ENCODE data around the gene ZBTB20. TPM values are rescaled to one million over a fixed set of nuclear protein-coding genes. Genes with fewer than 3 reads are reported as not detected.
A peak's percentile ranks its signal among the peaks of the same experiment; 100 is the strongest.

The ZBTB20 gene
- total RNA-seq, 2 experiments from 2014 or later = 5.2 to 6.4 TPM

GRCh38 chr3:114627770-114628169 lies 519.3 kb downstream of the ZBTB20 start:
- no peak overlapping the region for H3K4me3 Mint-ChIP-seq
- no peak overlapping the region for H3K27ac Mint-ChIP-seq
- H3K27me3 Mint-ChIP-seq = no peaks in the 10 kb centered on the region
- ChIA-PET POLR2A (no interaction called here), CTCF (no interaction called here)
- no peaks in the 10 kb centered on the region for H3K9me3 Mint-ChIP-seq (ENCODE audit: low read depth)
- intact Hi-C loops (cut with DNase I, micrococcal nuclease) = no loop called here
- H3K4me1 Mint-ChIP-seq = peaks cover 30% of the 10 kb centered on the region
- DNase-seq = no peak
- H3K36me3 Mint-ChIP-seq (ENCODE audit: low read depth) = peaks cover 9% of the 10 kb centered on the region
- ATAC-seq = no peak

GRCh38 chr3:114626751-114627150 lies 520.3 kb downstream of the ZBTB20 start:
- Mint-ChIP-seq H3K9me3 (ENCODE audit: low read depth) (no peaks in the 10 kb centered on the region), H3K27ac (no peak overlapping the region), H3K36me3 (ENCODE audit: low read depth) (peaks cover 9% of the 10 kb centered on the region), H3K27me3 (no peaks in the 10 kb centered on the region), H3K4me3 (no peak overlapping the region), H3K4me1 (peaks cover 24% of the 10 kb centered on the region)
- POLR2A ChIA-PET = no interaction called here
- CTCF ChIA-PET = no interaction called here
- DNase-seq = no peak
- intact Hi-C loops (cut with DNase I, micrococcal nuclease) = no loop called here
- no peak for ATAC-seq

GRCh38 chr3:114624571-114625181 lies 522.4 kb downstream of the ZBTB20 start:
- Mint-ChIP-seq H3K4me1 (peaks cover 24% of the 10 kb centered on the region), H3K9me3 (ENCODE audit: low read depth) (no peaks in the 10 kb centered on the region), H3K4me3 (no peak overlapping the region), H3K27ac (peak overlapping the region; percentile 59), H3K27me3 (no peaks in the 10 kb centered on the region), H3K36me3 (ENCODE audit: low read depth) (peaks cover 9% of the 10 kb centered on the region)
- CTCF ChIA-PET = interaction anchor here (1.2 kb wide), 1 partner anchor 48 kb away, joined by 3 read pairs; no protein-coding TSS in a partner anchor
- intact Hi-C loops (cut with DNase I, micrococcal nuclease) = no loop called here
- POLR2A ChIA-PET = interaction anchor here (0.6 kb wide), 1 partner anchor 246 kb away, joined by 3 read pairs; no protein-coding TSS in a partner anchor
- peak; percentile 13 for DNase-seq
- peak; percentile 51 for ATAC-seq

- intact Hi-C loops (cut with DNase I, micrococcal nuclease) = no loop called here
- Mint-ChIP-seq H3K36me3 (ENCODE audit: low read depth) (peaks cover 9% of the 10 kb centered on the region), H3K27me3 (no peaks in the 10 kb centered on the region), H3K27ac (no peak overlapping the region), H3K9me3 (ENCODE audit: low read depth) (no peaks in the 10 kb centered on the region), H3K4me1 (peaks cover 24% of the 10 kb centered on the region), H3K4me3 (no peak overlapping the region)
- ChIA-PET POLR2A (interaction anchor here (0.6 kb wide), 1 partner anchor 71 kb away, joined by 3 read pairs; no protein-coding TSS in a partner anchor), CTCF (no interaction called here)
- DNase-seq (no peak), ATAC-seq (no peak)
Observed at GRCh38 chr3:114624047-114624445, 523.0 kb downstream of the ZBTB20 start.

- Mint-ChIP-seq H3K36me3 (ENCODE audit: low read depth) (peaks cover 9% of the 10 kb centered on the region), H3K4me3 (no peak overlapping the region), H3K9me3 (ENCODE audit: low read depth) (no peaks in the 10 kb centered on the region), H3K4me1 (peaks cover 24% of the 10 kb centered on the region), H3K27ac (no peak overlapping the region), H3K27me3 (no peaks in the 10 kb centered on the region)
- intact Hi-C loops (cut with DNase I, micrococcal nuclease) = no loop called here
- ATAC-seq (no peak), DNase-seq (peak; percentile 7)
- CTCF ChIA-PET = no interaction called here
- POLR2A ChIA-PET = interaction anchor here (0.6 kb wide), 1 partner anchor 71 kb away, joined by 3 read pairs; no protein-coding TSS in a partner anchor
Observed at GRCh38 chr3:114623420-114624046, 523.6 kb downstream of the ZBTB20 start.

- Mint-ChIP-seq H3K27me3 (no peaks in the 10 kb centered on the region), H3K4me1 (peaks cover 24% of the 10 kb centered on the region), H3K27ac (no peak overlapping the region), H3K4me3 (no peak overlapping the region), H3K9me3 (ENCODE audit: low read depth) (no peaks in the 10 kb centered on the region), H3K36me3 (ENCODE audit: low read depth) (peaks cover 9% of the 10 kb centered on the region)
- DNase-seq (no peak), ATAC-seq (no peak)
- POLR2A ChIA-PET = no interaction called here
- CTCF ChIA-PET = interaction anchor here (0.6 kb wide), 2 partner anchors 17 to 137 kb away, joined by 3 read pairs; no protein-coding TSS in a partner anchor
- intact Hi-C loops (cut with DNase I, micrococcal nuclease) = no loop called here
Observed at GRCh38 chr3:114622001-114622400, 525.1 kb downstream of the ZBTB20 start.

GRCh38 chr3:114619771-114620170 lies 527.3 kb downstream of the ZBTB20 start:
- ChIA-PET CTCF (no interaction called here), POLR2A (no interaction called here)
- H3K4me3 Mint-ChIP-seq = no peak overlapping the region
- no peak overlapping the region for H3K27ac Mint-ChIP-seq
- ATAC-seq (no peak), DNase-seq (no peak)
- no peaks in the 10 kb centered on the region for H3K27me3 Mint-ChIP-seq
- H3K36me3 Mint-ChIP-seq (ENCODE audit: low read depth) = peaks cover 6% of the 10 kb centered on the region
- H3K9me3 Mint-ChIP-seq (ENCODE audit: low read depth) = no peaks in the 10 kb centered on the region
- peaks cover 20% of the 10 kb centered on the region for H3K4me1 Mint-ChIP-seq
- intact Hi-C loops (cut with DNase I, micrococcal nuclease) = no loop called here

- H3K4me1 Mint-ChIP-seq = no peaks in the 10 kb centered on the region
- no peak overlapping the region for H3K27ac Mint-ChIP-seq
- intact Hi-C loops (cut with DNase I, micrococcal nuclease) = no loop called here
- ChIA-PET POLR2A (no interaction called here), CTCF (no interaction called here)
- no peaks in the 10 kb centered on the region for H3K9me3 Mint-ChIP-seq (ENCODE audit: low read depth)
- H3K36me3 Mint-ChIP-seq (ENCODE audit: low read depth) = no peaks in the 10 kb centered on the region
- H3K27me3 Mint-ChIP-seq = no peaks in the 10 kb centered on the region
- no peak for ATAC-seq
- no peak overlapping the region for H3K4me3 Mint-ChIP-seq
- DNase-seq = no peak
Observed at GRCh38 chr3:114615523-114616085, 531.5 kb downstream of the ZBTB20 start.

GRCh38 chr3:114609973-114610630 lies 537.0 kb downstream of the ZBTB20 start:
- ChIA-PET POLR2A (no interaction called here), CTCF (interaction anchor here (0.6 kb wide), 1 partner anchor 66 kb away, joined by 4 read pairs; no protein-coding TSS in a partner anchor)
- Mint-ChIP-seq H3K4me1 (no peaks in the 10 kb centered on the region), H3K27me3 (no peaks in the 10 kb centered on the region), H3K27ac (no peak overlapping the region), H3K36me3 (ENCODE audit: low read depth) (no peaks in the 10 kb centered on the region), H3K9me3 (ENCODE audit: low read depth) (no peaks in the 10 kb centered on the region), H3K4me3 (no peak overlapping the region)
- intact Hi-C loops (cut with DNase I, micrococcal nuclease) = no loop called here
- DNase-seq (no peak), ATAC-seq (no peak)

GRCh38 chr3:114608293-114608692 lies 538.8 kb downstream of the ZBTB20 start:
- DNase-seq (no peak), ATAC-seq (no peak)
- no peaks in the 10 kb centered on the region for H3K9me3 Mint-ChIP-seq (ENCODE audit: low read depth)
- no peaks in the 10 kb centered on the region for H3K27me3 Mint-ChIP-seq
- H3K4me1 Mint-ChIP-seq = no peaks in the 10 kb centered on the region
- no peak overlapping the region for H3K4me3 Mint-ChIP-seq
- no peak overlapping the region for H3K27ac Mint-ChIP-seq
- POLR2A ChIA-PET = no interaction called here
- intact Hi-C loops (cut with DNase I, micrococcal nuclease) = no loop called here
- CTCF ChIA-PET = no interaction called here
- H3K36me3 Mint-ChIP-seq (ENCODE audit: low read depth) = no peaks in the 10 kb centered on the region

- DNase-seq (no peak), ATAC-seq (no peak)
- Mint-ChIP-seq H3K27ac (no peak overlapping the region), H3K9me3 (ENCODE audit: low read depth) (no peaks in the 10 kb centered on the region), H3K4me3 (no peak overlapping the region), H3K27me3 (no peaks in the 10 kb centered on the region), H3K4me1 (no peaks in the 10 kb centered on the region), H3K36me3 (ENCODE audit: low read depth) (no peaks in the 10 kb centered on the region)
- CTCF ChIA-PET = interaction anchor here (0.6 kb wide), 2 partner anchors 250 to 399 kb away, joined by 3 to 4 read pairs; no protein-coding TSS in a partner anchor
- intact Hi-C loops (cut with DNase I, micrococcal nuclease) = no loop called here
- POLR2A ChIA-PET = no interaction called here
Observed at GRCh38 chr3:114606336-114606735, 540.8 kb downstream of the ZBTB20 start.
